ENCODE data around the gene CYP24A1. TPM values are rescaled to one million over a fixed set of nuclear protein-coding genes. Genes with fewer than 3 reads are reported as not detected.

CYP24A1 gene
- total RNA-seq, 1 donor from 2014 or later: 0.73 TPM

DNA sequence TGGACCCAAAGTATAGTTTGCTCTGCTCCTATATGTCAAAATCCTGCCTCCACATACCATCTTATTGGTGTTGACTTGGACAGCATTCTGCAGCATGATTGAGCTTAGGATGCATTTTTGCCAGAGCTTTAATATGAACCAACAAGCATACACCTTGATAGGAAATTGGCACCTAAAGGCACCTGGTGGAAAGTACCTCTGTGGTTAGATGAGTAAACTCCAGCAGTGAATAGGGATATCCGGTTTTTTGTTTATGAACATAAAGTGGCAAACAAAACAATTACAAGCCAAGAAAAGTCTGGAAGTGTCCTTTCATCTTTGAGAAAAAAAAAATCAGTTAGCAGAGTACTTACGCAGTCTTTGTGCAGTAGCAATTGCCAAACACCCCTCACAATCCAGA lies 6.2 kb upstream of the CYP24A1 start:
- no peak for FAIRE-seq
- TF ChIP-seq EZH2 (IDR thresholded peaks at IDR 0.05; ENCODE audit: insufficient read depth, low read length): no peak
- TF ChIP-seq, protein P1, sequence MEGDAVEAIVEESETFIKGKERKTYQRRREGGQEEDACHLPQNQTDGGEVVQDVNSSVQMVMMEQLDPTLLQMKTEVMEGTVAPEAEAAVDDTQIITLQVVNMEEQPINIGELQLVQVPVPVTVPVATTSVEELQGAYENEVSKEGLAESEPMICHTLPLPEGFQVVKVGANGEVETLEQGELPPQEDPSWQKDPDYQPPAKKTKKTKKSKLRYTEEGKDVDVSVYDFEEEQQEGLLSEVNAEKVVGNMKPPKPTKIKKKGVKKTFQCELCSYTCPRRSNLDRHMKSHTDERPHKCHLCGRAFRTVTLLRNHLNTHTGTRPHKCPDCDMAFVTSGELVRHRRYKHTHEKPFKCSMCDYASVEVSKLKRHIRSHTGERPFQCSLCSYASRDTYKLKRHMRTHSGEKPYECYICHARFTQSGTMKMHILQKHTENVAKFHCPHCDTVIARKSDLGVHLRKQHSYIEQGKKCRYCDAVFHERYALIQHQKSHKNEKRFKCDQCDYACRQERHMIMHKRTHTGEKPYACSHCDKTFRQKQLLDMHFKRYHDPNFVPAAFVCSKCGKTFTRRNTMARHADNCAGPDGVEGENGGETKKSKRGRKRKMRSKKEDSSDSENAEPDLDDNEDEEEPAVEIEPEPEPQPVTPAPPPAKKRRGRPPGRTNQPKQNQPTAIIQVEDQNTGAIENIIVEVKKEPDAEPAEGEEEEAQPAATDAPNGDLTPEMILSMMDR (IDR thresholded peaks at IDR 0.05; ENCODE audit: insufficient read depth, low read depth, low read length): no peak
- H3K27me3 Mint-ChIP-seq (ENCODE audit: low read depth, unreplicated experiment): peaks cover 10% of the 10 kb centered on the region

GRCh38 chr20:54178256-54178655 lies 4.5 kb upstream of the CYP24A1 start:
- no peak for TF ChIP-seq EZH2 (IDR thresholded peaks at IDR 0.05; ENCODE audit: insufficient read depth, low read length)
- TF ChIP-seq, protein P1 (IDR thresholded peaks at IDR 0.05; ENCODE audit: insufficient read depth, low read depth, low read length): no peak
- H3K27ac ChIP-seq (ENCODE audit: low read depth, low read length): no peak overlapping the region
- no peak overlapping the region for H3K9ac ChIP-seq (ENCODE audit: low read length)
- H3K9me3 ChIP-seq (ENCODE audit: insufficient read depth, low read depth, low read length): no peaks in the 10 kb centered on the region
- peaks cover 14% of the 10 kb centered on the region for H3K27me3 ChIP-seq (ENCODE audit: insufficient read depth, low read length)
- Mint-ChIP-seq H3K27ac (ENCODE audit: unreplicated experiment) (no peak overlapping the region), H3K36me3 (ENCODE audit: low read depth, unreplicated experiment) (no peaks in the 10 kb centered on the region), H3K4me1 (ENCODE audit: low read depth, unreplicated experiment) (peaks cover 15% of the 10 kb centered on the region), H3K27me3 (ENCODE audit: low read depth, unreplicated experiment) (peaks cover 24% of the 10 kb centered on the region), H3K9me3 (ENCODE audit: unreplicated experiment) (peaks cover 2% of the 10 kb centered on the region), H3K4me3 (ENCODE audit: unreplicated experiment) (no peak overlapping the region)
- H3K36me3 ChIP-seq (ENCODE audit: insufficient read depth, low read length): no peaks in the 10 kb centered on the region
- H3K4me1 ChIP-seq (ENCODE audit: insufficient read depth, low read length): peaks cover 14% of the 10 kb centered on the region
- H2AFZ ChIP-seq (ENCODE audit: low read depth, low read length): no peak overlapping the region
- no peak overlapping the region for H3K4me2 ChIP-seq (ENCODE audit: low read length)
- DNase-seq (ENCODE audit: low read depth) (no peak), FAIRE-seq (no peak)
- no peak overlapping the region for H3K4me3 ChIP-seq (ENCODE audit: insufficient read depth, low read depth, low read length)
- no peaks in the 10 kb centered on the region for H4K20me1 ChIP-seq (ENCODE audit: insufficient read depth, low read length)
- no peaks in the 10 kb centered on the region for H3K79me2 ChIP-seq (ENCODE audit: insufficient read depth, low read length)

More for the DNA sequence above, 6.2 kb upstream of the CYP24A1 start:
- H3K36me3 ChIP-seq (ENCODE audit: insufficient read depth, low read length): no peaks in the 10 kb centered on the region
- H3K9me3 ChIP-seq (ENCODE audit: insufficient read depth, low read depth, low read length): no peaks in the 10 kb centered on the region
- H3K4me3 ChIP-seq (ENCODE audit: insufficient read depth, low read depth, low read length): no peak overlapping the region
- no peak overlapping the region for H3K4me2 ChIP-seq (ENCODE audit: low read length)
- Mint-ChIP-seq H3K27ac (ENCODE audit: unreplicated experiment) (no peak overlapping the region), H3K4me3 (ENCODE audit: unreplicated experiment) (no peak overlapping the region), H3K9me3 (ENCODE audit: unreplicated experiment) (peaks cover 2% of the 10 kb centered on the region), H3K4me1 (ENCODE audit: low read depth, unreplicated experiment) (peaks cover 11% of the 10 kb centered on the region), H3K36me3 (ENCODE audit: low read depth, unreplicated experiment) (no peaks in the 10 kb centered on the region)
- no peak overlapping the region for H3K9ac ChIP-seq (ENCODE audit: low read length)
- H2AFZ ChIP-seq (ENCODE audit: low read depth, low read length): no peak overlapping the region
- H3K27ac ChIP-seq (ENCODE audit: low read depth, low read length): no peak overlapping the region
- H3K79me2 ChIP-seq (ENCODE audit: insufficient read depth, low read length): no peaks in the 10 kb centered on the region
- peaks cover under 1% of the 10 kb centered on the region for H3K4me1 ChIP-seq (ENCODE audit: insufficient read depth, low read length)
- H4K20me1 ChIP-seq (ENCODE audit: insufficient read depth, low read length): no peaks in the 10 kb centered on the region
- H3K27me3 ChIP-seq (ENCODE audit: insufficient read depth, low read length): peaks cover under 1% of the 10 kb centered on the region
- no peak for DNase-seq (ENCODE audit: low read depth)

GRCh38 chr20:54177378-54177777 lies 3.6 kb upstream of the CYP24A1 start:
- Mint-ChIP-seq H3K9me3 (ENCODE audit: unreplicated experiment) (peaks cover 2% of the 10 kb centered on the region), H3K36me3 (ENCODE audit: low read depth, unreplicated experiment) (no peaks in the 10 kb centered on the region), H3K27me3 (ENCODE audit: low read depth, unreplicated experiment) (peaks cover 31% of the 10 kb centered on the region), H3K4me3 (ENCODE audit: unreplicated experiment) (no peak overlapping the region), H3K4me1 (ENCODE audit: low read depth, unreplicated experiment) (peaks cover 15% of the 10 kb centered on the region), H3K27ac (ENCODE audit: unreplicated experiment) (no peak overlapping the region)
- no peak overlapping the region for H3K27ac ChIP-seq (ENCODE audit: low read depth, low read length)
- H3K36me3 ChIP-seq (ENCODE audit: insufficient read depth, low read length): no peaks in the 10 kb centered on the region
- peaks cover 14% of the 10 kb centered on the region for H3K4me1 ChIP-seq (ENCODE audit: insufficient read depth, low read length)
- H2AFZ ChIP-seq (ENCODE audit: low read depth, low read length): no peak overlapping the region
- no peak overlapping the region for H3K4me2 ChIP-seq (ENCODE audit: low read length)
- H3K27me3 ChIP-seq (ENCODE audit: insufficient read depth, low read length): peaks cover 22% of the 10 kb centered on the region
- no peak overlapping the region for H3K9ac ChIP-seq (ENCODE audit: low read length)
- no peak overlapping the region for H3K4me3 ChIP-seq (ENCODE audit: insufficient read depth, low read depth, low read length)
- no peaks in the 10 kb centered on the region for H3K9me3 ChIP-seq (ENCODE audit: insufficient read depth, low read depth, low read length)
- TF ChIP-seq, protein P1 (IDR thresholded peaks at IDR 0.05; ENCODE audit: insufficient read depth, low read depth, low read length): no peak
- no peak for TF ChIP-seq EZH2 (IDR thresholded peaks at IDR 0.05; ENCODE audit: insufficient read depth, low read length)
- FAIRE-seq: no peak
- H3K79me2 ChIP-seq (ENCODE audit: insufficient read depth, low read length): no peaks in the 10 kb centered on the region
- no peak for DNase-seq (ENCODE audit: low read depth)
- H4K20me1 ChIP-seq (ENCODE audit: insufficient read depth, low read length): no peaks in the 10 kb centered on the region
